NCI-H1436 (cell line): ENCODE measurements around the gene RASSF8.
"Not testable (repeated sequence)": the region's sequence is repeated elsewhere in the genome, so short reads cannot be mapped to it uniquely, and the experiment has no call there.

Experiments
- DNase-seq: peaks from one replicate; lab custom pipeline; 2025; lab: John Stamatoyannopoulos, UW

Gene RASSF8

DNA sequence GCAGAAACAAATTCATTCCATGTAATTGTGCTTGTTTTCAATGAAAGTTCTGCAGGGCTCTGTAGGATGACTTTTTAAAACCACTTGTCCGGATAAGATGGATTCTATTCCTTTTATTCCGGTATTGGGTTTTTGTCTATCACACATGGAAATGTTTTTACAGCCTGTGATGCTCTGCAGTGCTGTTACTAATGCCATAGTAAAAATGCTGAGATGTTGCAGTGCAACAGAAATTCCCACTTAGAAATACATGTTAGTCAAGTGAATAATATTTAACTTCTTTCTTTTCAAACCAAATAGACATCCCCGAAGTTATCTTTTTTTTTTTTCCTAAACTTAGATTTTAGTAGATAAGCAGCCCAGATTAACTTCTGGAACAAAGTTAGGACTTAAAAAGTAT is 71.9 kb downstream of the RASSF8 start:
- no peak for DNase-seq

DNA sequence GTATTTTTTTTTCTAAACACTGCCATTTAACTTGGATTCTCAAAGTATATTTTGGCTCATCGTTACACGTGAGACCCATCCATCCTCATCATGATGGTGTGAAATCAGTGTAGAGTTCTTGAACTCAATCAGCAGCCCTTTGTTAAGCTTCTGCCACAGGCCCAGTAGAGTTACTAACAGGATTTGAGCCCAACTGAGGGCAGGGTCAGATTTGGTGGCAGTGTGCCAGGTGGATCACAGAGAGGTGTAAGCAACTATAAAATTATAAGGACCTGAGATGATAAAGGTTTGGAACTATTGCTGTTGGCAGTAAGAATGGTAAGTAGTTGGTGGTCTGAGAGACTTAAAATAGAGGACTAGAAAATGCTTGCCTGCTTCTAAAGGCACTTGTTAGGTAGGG is 72.8 kb downstream of the RASSF8 start:
- no peak for DNase-seq

DNA sequence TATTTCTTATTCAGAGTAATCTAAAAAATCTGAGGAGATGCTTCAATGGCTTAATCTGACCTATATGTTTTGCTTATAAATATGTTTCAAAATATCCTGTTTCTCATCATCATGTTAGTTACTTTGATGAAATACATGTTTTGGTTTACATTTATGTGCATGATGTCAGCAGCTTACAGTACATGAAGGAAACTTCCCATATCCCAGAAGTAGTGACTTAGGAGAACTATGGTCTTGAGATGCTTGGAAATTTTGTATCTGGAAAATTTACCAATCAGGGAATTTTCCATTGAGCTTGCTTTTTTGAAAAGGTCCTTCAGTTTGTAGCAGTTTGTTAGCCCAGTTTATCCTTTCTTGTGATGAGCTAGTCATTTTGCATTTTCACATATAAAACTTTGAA is 73.3 kb downstream of the RASSF8 start:
- DNase-seq: no peak

- no peak for DNase-seq
Measured at GRCh38 chr12:26032290-26032689, 73.8 kb downstream of the RASSF8 start.

DNA sequence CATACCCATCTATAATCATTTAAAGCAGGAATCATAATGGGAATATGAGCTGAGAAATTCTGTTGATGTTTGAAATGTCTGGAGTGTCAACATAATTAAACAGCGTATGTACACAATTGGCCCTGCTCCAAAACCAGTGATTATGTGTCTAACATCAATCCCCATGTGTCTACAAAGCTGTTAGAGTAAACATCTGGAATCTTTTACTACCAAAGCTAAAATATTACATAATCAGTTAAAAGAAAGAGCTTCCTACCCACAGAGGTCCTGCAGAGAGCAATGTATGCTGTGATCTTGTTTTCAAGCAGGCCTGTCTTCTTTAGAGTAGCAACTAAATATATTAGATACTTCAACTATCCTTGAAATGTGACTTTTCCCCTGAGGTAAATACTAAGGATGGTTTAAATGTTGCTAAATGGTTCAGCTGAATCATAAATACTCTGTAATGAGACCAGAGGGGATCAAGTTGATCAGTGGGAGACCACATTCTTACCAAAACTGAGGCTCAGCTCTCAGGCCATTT is 74.3 kb downstream of the RASSF8 start:
- DNase-seq: no peak

DNA sequence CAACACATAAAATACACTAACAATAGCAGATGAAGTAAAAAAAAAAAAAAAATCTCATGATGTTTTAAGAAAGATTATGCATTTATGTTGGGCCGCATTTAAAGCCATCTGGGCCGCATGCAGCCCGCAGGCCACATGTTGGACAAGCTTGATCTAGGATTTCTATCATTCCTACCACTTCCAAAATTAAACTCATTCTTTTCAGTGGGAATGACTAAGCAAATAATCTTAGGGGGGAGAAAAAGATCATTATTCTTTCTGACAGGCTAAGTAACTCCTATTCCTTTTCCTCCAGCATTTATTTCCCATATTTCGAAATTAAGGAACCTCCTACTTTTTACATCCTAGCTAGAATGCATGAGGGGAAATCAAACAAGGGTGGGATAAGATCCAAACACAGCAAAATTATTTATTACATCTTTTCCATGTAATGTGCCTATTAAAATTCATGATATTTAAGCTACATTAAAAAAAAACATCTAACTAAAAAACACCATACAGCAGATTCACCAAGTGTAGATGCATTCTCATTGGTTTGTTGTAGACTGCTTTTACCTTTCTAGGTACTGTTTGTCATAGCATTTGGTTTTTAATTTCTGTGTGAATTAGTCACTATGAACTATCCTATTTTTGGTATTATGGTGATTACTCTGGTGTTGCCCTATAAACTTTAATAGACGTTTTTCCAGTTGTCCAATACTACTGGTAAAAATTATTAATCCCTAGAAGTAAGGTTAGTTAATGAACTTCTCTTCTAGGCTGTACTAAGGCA is 76.1 kb downstream of the RASSF8 start:
- DNase-seq: no peak

GRCh38 chr12:26036877-26037276 is 78.4 kb downstream of the RASSF8 start:
- no peak for DNase-seq

DNA sequence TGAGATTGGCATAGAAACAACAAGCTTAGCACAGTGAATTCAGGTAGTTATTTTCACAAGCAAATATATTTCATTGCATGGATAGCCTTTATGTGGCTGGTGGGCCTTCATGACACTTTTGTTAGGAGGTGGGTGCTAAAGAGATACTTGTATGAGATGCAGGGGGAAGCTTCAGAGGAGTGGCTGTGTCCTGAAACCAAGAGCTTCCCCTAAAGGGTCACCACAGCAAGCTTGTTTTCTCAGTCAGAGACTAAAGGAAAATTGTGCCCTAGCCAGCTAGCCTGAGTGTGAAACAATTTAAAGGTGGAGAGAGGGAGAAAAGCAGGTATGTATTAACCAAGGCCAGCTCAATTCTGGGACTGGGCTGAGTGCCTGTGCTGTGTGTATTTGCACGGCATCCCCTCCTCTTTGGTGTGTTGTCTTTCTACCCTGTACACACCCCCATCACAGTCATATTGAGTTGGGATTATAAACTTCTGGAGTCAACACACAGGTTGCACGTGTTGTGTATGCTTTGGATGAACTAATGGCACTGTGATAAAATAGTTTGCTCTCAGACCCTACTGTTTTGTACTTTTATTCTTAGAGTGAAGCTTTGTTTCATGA is 79.2 kb downstream of the RASSF8 start:
- DNase-seq: no peak

DNA sequence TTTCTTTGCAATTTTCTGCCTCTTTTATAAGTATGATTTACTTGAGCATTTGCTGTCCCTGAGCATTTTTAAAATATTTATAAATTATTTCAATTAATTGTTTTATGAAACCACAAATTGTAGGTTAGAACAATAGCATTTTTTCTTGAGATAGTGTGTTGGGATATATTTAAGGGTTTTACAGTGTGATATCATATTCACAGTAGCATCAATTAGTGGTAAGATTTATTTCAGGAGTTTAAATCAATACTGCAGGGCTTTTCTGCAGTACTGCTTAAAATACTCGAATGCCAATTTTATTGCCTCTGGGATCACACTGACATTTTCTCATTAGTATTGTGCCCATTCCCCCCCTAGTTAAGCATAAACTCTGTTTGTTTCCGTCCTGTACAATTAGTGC is 84.2 kb downstream of the RASSF8 start:
- DNase-seq: no peak

GRCh38 chr12:26043135-26044006 is 84.9 kb downstream of the RASSF8 start:
- no peak for DNase-seq

DNA sequence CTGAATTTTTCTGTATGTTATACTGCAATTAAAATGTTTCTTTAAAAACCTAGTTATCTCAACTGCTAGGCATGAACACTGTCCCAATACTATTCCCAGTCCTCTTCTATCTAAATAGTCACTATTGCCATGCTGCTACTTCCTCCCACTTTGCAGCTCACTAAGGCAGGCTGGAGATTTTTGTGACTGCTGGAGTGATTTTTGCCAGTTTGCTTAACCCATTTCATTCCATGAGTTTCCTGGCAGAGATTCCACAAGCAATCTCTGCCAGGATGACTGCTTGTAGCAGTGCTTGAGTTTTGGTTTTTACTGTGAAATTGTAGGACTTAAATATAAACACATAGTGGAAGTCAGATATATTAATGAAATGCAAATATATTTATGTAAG is 85.5 kb downstream of the RASSF8 start:
- DNase-seq: no peak

DNA sequence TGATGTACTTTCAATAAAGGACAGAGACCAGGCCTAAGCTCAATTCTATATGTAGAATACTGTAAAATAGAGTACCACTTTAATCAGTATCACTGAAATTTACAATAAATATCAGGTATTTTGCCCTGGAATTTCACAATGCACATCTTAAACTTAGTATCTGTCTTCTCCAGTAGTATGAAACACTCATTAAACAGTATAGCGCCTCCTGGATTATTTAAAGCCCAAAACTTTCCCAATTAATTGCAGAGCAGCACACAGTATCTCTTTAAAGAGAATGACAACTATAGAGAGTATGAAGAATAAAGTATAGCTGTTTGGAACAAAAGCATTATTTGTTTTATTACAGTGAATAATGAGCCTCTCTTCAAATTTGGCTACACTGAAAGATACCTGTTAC is 86.1 kb downstream of the RASSF8 start:
- no peak for DNase-seq

- no peak for DNase-seq
Measured at GRCh38 chr12:26046203-26046602, 87.7 kb downstream of the RASSF8 start.

- DNase-seq: no peak
Measured at GRCh38 chr12:26046906-26047305, 88.4 kb downstream of the RASSF8 start.

DNA sequence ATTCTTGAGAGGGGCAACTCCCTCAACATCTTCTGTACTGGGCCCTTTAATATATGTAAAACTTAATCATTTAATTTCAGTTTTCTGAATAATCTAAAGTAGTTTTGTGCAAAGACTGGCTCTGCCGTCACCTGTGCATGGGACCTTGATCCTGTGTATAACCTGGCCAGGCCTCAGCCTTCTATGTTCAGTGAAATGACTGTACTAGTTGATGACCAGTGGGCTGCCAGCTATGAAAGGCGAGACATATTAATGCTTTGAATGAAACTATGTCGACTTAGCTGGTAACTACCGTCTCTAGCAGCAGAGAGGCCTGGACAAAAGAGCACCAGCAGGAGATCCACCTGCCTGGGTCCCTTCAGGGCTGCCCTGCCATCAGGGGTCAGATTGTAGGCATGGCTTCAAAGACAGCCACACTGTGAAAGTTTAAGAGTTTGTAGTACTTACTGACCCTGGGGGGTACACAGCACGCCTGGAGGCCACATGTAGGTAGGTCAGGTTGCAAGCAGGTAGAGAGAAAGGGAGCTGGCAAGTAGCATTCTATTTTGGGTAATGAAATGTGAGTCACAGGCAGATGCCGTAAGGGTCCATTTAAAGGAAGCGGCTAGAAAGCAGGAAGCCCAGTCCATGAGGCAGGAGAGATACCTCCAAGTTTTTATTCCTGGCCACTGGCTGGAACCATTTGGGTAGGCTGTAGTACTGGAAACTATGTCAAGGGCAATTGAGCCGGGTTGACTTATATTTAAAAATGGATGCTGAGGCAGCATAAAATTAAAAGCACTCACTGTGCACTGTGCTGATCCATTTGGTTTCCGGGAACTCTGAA is 89.1 kb downstream of the RASSF8 start:
- no peak for DNase-seq

- no peak for DNase-seq
Measured at GRCh38 chr12:26052652-26053051, 94.2 kb downstream of the RASSF8 start.

GRCh38 chr12:26054383-26054782 is 95.9 kb downstream of the RASSF8 start:
- no peak for DNase-seq

GRCh38 chr12:26055087-26055486 is 96.6 kb downstream of the RASSF8 start:
- no peak for DNase-seq

DNA sequence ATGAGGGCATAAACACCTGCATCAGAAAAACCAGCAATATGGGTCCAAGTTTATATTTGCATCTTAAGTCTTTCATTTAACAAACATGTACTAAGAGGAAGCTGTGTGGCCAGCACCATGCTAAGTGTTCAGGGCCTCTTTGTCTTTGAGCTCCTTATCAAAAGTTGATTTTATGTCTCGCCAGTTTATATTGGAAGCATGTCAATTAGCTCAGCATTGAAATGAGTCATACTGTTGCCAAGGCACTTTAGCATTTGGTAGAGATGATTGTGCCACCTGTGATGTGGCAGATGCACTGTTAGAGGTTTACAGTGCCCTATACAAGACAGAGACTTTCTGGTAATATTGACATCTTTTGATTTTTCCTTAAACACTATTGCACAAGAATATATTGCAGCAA is 97.9 kb downstream of the RASSF8 start:
- no peak for DNase-seq

DNA sequence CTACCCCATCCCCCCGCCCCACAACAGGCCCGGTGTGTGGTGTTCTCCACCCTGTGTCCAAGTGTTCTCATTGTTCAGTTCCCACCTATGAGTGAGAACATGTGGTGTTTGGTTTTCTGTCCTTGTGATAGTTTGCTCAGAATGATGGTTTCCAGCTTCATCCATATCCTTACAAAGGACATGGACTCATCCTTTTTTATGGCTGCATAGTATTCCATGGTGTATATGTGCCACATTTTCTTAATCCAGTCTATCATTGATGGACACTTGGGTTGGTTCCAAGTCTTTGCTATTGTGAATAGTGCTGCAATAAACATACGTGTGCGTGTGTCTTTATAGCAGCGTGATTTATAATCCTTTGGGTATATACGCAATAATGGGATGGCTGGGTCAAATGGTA is 98.8 kb downstream of the RASSF8 start:
- not testable (repeated sequence) for DNase-seq

DNA sequence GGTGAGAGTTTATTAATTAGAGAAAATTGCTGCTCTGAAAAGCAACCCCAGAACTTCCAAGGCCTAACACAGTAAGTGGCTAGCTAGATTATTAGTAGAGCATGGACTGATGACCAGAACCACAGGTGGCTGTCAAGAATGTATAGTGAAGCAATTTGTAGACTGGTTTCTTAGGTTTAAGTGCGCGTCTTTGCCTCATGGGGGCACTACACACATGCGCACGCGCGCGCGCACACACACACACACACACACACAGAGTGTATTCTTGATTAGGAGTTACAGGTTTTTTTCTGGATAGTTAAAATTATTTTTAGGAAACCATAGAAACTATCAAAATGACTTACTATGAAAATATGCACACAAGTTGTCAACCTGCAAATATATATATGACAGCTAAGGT is 99.8 kb downstream of the RASSF8 start:
- no peak for DNase-seq

GRCh38 chr12:26058818-26059217 is 100.3 kb downstream of the RASSF8 start:
- DNase-seq: no peak
